Right lobe of liver (tissue), 6 donors: ENCODE data around the gene VPS54. TPM values are rescaled to one million over a fixed set of nuclear protein-coding genes. Genes with fewer than 3 reads are reported as not detected.
A peak's percentile ranks its signal among the peaks of the same experiment; 100 is the strongest.

ENCODE experiments used
- ATAC-seq, 4 donors: fragments of 200-7000 bp; cut with Tn5 transposase; one replicate each; pipeline ENCODE4 v1.9.1; 2020; ENCODE audit warnings: mild to moderate bottlenecking in 4 of 4, moderate library complexity in 4 of 4
- DNase-seq, 3 donors: peaks; one replicate each; pipeline ENCODE4 v3.0.0-alpha.2; 2020
- H3K27ac ChIP-seq, 3 donors: fragments of 200-600 bp; one replicate each; pipeline ENCODE4 v1.8.0; 2022
- H3K27me3 ChIP-seq, 2 donors: fragments of 200-600 bp; one replicate each; pipeline ENCODE4 v1.8.0; 2022
- H3K36me3 ChIP-seq, 4 donors: fragments of 200-600 bp; sonication (generic) in 1 of 4; one replicate each; pipeline versions ENCODE4 v1.5.1 to v1.8.0; 2017 to 2022; ENCODE audit warnings: control low read depth in 1 of 4
- H3K4me1 ChIP-seq, 4 donors: fragments of 200-600 bp; sonication (generic) in 1 of 4; one replicate each; pipeline versions ENCODE4 v1.5.1 to v1.8.0; 2017 to 2022; ENCODE audit warnings: control low read depth in 1 of 4
- H3K4me3 ChIP-seq, 3 donors: fragments of 200-600 bp; one replicate each; pipeline ENCODE4 v1.8.0; 2022
- H3K9me3 ChIP-seq, 4 donors: fragments of 200-600 bp; sonication (generic) in 1 of 4; one replicate each; pipeline versions ENCODE4 v1.5.1 to v1.8.0; 2017 to 2022; ENCODE audit warnings: control low read depth in 1 of 4
- CTCF ChIP-seq, 4 donors: fragments of 200-600 bp in 3 of 4; fragments of 450-650 bp in 1 of 4; IDR thresholded peaks; one replicate each; pipeline versions ENCODE4 v1.5.1 to v1.8.0; 2016 to 2022; ENCODE audit warnings: antibody characterized with exemption in 4 of 4, mild to moderate bottlenecking in 2 of 4
- POLR2A ChIP-seq: fragments of 450-650 bp; IDR thresholded peaks from one replicate; pipeline ENCODE4 v1.6.1; 2017; ENCODE audit warnings: antibody characterized with exemption, mild to moderate bottlenecking
- WGBS: methylation state at CpG from one replicate; pipeline ENCODE4 v1.1.6; 2018; ENCODE audit warnings: low coverage, low lambda C conversion rate; ENCODE audit not compliant: insufficient coverage; ENCODE audit errors: missing lambda C conversion rate; 5-methylcytosine and 5-hydroxymethylcytosine counted together
- intact Hi-C, 2 donors: fragments of 100-400 bp; cut with DNase I; formaldehyde crosslinking; loops; one replicate each; pipeline versions ENCODE4 v1.11.2 to v1.14.1; 2022
- total RNA-seq, 6 experiments: library from RNA; depleted of rRNA in 2 of 6; stranded (reverse); fragments of >200 nt in 2 of 6; fragmentation: NEBNext Ultra II Directional in 3 of 6; extraction: Animal tissue kit (Norgen Biotek cat#: 25700) in 3 of 6; gene quantifications; one replicate each; pipeline versions ENCODE4 v1.1.0 to v1.2.4, GENCODE V29; 2016 to 2023
- donor health status: DM: no; HTN: yes; CAD: no.
- donor health status: DM: no; HTN: no; CAD: no.
- donor health status: DM: no; HTN: no; CAD: no.
- donor health status: DM: no; HTN: yes; CAD: no.
- donor health status: DM: no; HTN: yes; CAD: no.

VPS54 gene
- total RNA-seq, 6 experiments from 2014 or later = 11.6 to 12.5 (median 12.2) TPM

- Histone ChIP-seq H3K9me3 (no peaks in the 10 kb centered on the region), H3K4me1 (peaks cover 0 to 49% (median 7%) of the 10 kb centered on the region in 4 donors), H3K4me3 (no peak overlapping the region), H3K27me3 (no peaks in the 10 kb centered on the region), H3K27ac (peak overlapping the region in 2 of 3 donors; percentile 4 to 19), H3K36me3 (peaks cover 0 to 53% (median 15%) of the 10 kb centered on the region in 4 donors)
- no peak for TF ChIP-seq CTCF (IDR thresholded peaks at IDR 0.05)
- no peak for TF ChIP-seq POLR2A
- 22% methylated on average over 4 of the region's 4 CpGs for WGBS
- intact Hi-C loops = no loop called here
- peak; percentile 17 to 47 (median 40) for ATAC-seq
- DNase-seq = no peak
Observed at GRCh38 chr2:63871864-63872263, 147.4 kb downstream of the VPS54 start.

GRCh38 chr2:63870679-63871078, 148.5 kb downstream of the VPS54 start:
- Histone ChIP-seq H3K27ac (peak overlapping the region in 1 of 3 donors; percentile 8), H3K4me3 (no peak overlapping the region), H3K27me3 (no peaks in the 10 kb centered on the region), H3K9me3 (no peaks in the 10 kb centered on the region), H3K36me3 (peaks cover 0 to 46% (median 15%) of the 10 kb centered on the region in 4 donors), H3K4me1 (peaks cover 0 to 55% (median 6%) of the 10 kb centered on the region in 4 donors)
- TF ChIP-seq CTCF (IDR thresholded peaks at IDR 0.05) = no peak
- TF ChIP-seq POLR2A = no peak
- DNase-seq (no peak), ATAC-seq (peak in 3 of 4 donors; percentile 18 to 28 (median 20))
- intact Hi-C loops = no loop called here
- WGBS = 79% methylated on average over 4 of the region's 4 CpGs

- no peak overlapping the region for H3K27ac ChIP-seq
- H3K27me3 ChIP-seq = no peaks in the 10 kb centered on the region
- intact Hi-C loops = no loop called here
- peaks cover 0 to 48% (median 14%) of the 10 kb centered on the region in 4 donors for H3K36me3 ChIP-seq
- no peak for ATAC-seq
- DNase-seq = no peak
- no peak for TF ChIP-seq POLR2A
- TF ChIP-seq CTCF (IDR thresholded peaks at IDR 0.05) = no peak
- WGBS = 57% methylated on average over 2 of the region's 2 CpGs
- no peaks in the 10 kb centered on the region for H3K9me3 ChIP-seq
- H3K4me1 ChIP-seq = peaks cover 0 to 71% (median 6%) of the 10 kb centered on the region in 4 donors
- no peak overlapping the region for H3K4me3 ChIP-seq
Observed at GRCh38 chr2:63866009-63866709, 153.1 kb downstream of the VPS54 start.

GRCh38 chr2:63865159-63865799, 153.9 kb downstream of the VPS54 start:
- intact Hi-C loops = no loop called here
- no peak for TF ChIP-seq POLR2A
- TF ChIP-seq CTCF (IDR thresholded peaks at IDR 0.05) = no peak
- H3K27me3 ChIP-seq = no peaks in the 10 kb centered on the region
- H3K9me3 ChIP-seq = no peaks in the 10 kb centered on the region
- H3K36me3 ChIP-seq = peaks cover 0 to 55% (median 15%) of the 10 kb centered on the region in 4 donors
- no peak overlapping the region for H3K27ac ChIP-seq
- DNase-seq (no peak), ATAC-seq (peak; percentile 58 to 80 (median 68))
- WGBS = 38% methylated on average over 6 of the region's 6 CpGs
- H3K4me3 ChIP-seq = no peak overlapping the region
- H3K4me1 ChIP-seq = peaks cover 0 to 62% (median 6%) of the 10 kb centered on the region in 4 donors
